GM19324 (cell line): Measurements from ENCODE around the gene RCOR3.
"Not testable (repeated sequence)": the region's sequence is repeated elsewhere in the genome, so short reads cannot be mapped to it uniquely, and the experiment has no call there.

Experiments
- ATAC-seq: cut with Tn5 transposase; IDR thresholded peaks from one replicate; pipeline ENCODE4 v1.9.1; 2021; ENCODE audit warnings: mild to moderate bottlenecking, moderate library complexity; ENCODE audit not compliant: unreplicated experiment, low FRiP score

Gene RCOR3

DNA sequence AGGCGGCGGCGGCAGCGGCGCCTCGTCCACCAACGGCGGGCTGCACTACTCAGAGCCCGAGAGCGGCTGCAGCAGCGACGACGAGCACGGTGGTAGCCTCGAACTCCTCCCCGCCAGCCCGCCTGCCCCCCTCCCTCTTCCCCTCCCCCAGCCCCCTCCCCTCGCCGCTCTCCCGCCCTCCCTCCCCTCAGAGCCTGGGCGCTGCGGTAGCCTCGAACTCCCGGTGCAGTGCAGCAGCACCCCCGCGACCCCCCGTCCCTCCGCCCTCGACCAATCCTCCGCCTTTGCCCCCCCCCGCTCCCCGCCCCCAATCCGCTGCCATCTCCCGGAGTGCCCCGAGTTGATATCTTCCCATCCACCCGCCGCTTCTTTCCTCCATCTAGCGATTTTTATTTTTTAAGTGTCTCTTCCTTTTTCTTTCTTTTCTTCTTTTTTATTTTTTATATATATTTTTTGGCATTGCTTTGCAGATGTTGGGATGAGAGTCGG lies 516 bp downstream of the RCOR3 start:
- ATAC-seq = peak; percentile 18

DNA sequence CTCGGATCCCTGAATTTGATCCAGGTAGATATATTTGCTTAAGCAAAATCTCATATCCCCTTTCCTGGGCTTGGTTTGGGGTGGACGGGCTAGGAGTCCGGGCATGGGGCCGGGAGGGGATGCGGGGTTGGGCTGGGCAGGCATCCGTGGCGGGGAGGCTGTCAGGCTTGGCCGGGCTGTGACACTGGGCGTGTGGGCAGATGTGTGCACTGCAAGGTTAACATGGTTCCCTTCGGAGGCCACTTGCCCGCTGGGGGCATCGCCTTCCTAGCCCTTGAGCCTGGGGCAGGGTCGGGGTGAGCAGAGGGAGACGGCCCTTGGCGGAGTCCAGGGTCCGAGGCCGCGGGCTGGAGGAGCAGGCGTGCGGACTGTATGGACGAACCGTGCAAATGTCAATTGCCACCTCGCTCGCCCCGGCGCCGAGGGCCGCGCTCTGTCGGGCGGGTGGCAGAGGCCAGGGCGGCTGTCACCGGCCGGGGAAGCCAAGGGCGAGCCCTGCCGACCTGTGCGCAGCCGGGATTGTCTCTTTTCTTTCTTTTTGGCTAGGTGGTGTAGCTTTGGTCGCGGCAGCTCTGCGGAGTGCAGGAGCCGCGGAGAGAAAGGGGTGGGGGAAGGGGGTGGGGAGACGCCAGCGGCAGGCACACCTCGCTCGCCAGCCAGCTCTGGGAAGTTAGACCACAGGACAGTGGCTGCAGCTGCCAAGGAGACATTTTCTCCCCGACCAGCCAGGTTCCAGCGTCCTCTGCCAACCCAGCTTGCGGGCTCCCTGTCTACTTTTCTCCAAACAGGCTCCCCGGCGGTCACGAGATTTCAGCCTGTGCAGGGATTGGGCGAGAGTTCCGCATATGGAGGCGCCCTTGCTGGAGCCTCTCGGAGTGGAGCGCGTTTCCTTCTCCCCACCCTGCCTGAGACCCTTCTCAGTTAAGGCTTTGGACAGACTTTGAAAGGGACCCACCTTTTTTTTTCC lies 1.3 kb downstream of the RCOR3 start:
- peak; percentile 35 for ATAC-seq

- no peak for ATAC-seq
Measured at GRCh38 chr1:211261229-211261628, 2.1 kb downstream of the RCOR3 start.

DNA sequence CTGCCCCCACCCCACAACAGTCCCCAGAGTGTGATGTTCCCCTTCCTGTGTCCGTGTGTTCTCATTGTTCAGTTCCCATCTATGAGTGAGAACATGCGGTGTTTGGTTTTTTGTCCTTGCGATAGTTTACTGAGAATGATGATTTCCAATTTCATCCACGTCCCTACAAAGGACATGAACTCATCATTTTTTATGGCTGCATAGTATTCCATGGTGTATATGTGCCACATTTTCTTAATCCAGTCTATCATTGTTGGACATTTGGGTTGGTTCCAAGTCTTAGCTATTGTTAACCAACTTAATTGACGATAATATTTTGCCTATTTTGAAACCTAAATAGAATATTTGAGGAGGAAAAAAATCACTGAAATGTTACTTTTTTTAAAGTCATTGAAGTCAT lies 3.9 kb downstream of the RCOR3 start:
- ATAC-seq = not testable (repeated sequence)

DNA sequence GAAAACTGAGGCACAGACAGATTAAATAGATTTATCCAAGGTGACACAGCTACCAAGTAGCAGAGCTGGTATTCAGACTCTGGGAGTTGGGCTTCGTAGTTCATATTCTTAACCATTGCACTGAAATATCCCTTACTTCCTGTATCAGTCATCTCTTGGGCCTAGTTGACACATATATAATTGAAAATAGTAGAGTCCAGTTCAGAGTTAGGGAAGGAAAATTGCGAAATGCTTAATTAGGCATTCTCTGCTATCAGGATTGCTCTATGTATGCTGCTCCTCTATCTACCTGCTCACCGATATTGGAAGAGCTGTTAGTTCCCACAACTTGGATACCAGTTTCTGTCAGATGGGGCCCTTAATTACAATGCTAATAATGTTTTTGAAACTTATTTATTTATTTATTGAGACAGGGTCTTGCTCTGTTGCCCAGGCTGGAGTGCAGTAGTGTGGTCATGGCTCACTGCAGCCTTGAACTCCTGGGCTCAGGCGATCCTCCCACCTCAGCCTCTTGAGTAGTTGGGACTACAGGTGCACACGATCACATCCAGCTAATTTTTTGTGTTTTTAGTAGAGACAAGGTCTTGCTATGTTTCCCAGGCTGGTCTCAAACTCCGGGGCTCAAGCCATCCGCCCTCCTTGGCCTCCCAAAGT lies 8.2 kb downstream of the RCOR3 start:
- ATAC-seq = no peak

GRCh38 chr1:211279340-211279739 lies 20.2 kb downstream of the RCOR3 start:
- ATAC-seq = no peak

DNA sequence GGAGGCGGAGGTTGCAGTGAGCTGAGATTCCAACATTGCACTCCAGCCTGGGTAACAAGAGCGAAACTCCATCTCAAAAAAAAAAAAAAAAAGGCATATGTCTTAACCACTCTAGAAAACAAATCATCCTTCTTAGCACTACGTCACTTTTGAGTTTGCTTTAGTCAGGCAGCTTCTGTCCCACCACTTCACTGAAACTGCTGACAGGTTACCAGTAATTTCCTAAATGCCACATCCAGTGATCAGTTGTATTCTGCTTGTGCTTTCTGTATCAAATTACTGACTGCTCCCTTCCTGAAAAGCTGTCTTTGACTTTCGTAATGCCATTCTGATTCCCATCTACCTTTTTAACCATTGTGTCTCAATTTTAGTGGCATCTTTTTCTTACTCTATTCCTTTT lies 21.7 kb downstream of the RCOR3 start:
- ATAC-seq = no peak

DNA sequence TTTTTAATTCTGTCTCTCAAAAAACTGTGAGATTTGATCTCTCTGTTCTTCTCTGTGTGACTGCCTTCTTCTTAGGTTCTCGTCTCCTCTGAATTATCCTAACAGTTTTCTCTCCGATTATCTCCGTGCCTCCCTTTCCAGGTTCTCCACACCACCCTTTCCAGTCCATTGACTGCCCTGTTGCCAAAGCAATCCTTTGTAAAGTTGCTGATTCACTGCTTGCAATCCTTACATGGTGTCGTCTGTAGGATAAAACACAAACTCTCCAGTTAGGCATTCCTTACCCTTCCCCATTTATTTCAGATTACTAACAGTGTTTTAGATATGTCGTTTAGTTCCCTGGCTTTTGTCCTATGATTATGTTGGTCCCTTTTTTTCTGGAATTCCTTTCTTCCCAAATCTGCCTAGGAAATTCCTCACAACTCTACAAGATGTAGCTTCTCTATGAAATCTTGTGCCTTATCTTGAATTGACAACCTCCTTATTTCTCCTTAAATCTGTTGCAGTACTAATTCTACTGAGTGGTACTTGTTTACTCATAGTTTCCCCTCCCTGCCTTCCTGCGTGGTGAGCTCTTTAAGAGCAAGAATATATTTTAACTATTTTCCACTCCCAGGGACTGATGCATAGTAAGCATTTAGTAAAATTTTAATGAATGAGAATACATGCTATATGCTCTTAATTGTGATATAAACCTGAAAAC lies 22.3 kb downstream of the RCOR3 start:
- ATAC-seq = no peak

- no peak for ATAC-seq
Measured at GRCh38 chr1:211282023-211282373, 22.8 kb downstream of the RCOR3 start.

GRCh38 chr1:211285196-211285595 lies 26.0 kb downstream of the RCOR3 start:
- ATAC-seq = no peak

DNA sequence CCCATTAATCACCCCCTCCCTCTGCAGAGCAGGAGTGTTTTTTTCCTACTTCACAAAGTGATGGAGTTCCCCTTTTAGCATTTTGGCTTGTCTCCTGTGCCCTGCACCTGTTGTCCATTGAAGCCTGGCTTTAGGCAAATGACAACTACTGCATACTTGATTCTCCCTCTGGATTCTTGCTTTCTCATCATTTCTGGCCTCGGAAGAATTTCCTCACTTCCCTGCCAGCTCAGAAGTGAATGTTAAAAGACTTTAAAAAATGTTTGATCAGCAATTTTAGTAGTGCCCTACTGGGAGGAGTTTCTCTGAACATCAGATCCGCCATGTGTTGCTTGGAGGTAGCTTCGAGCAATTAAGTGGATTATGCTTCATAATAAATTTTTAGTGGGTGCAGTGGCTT lies 28.1 kb downstream of the RCOR3 start:
- ATAC-seq = no peak

DNA sequence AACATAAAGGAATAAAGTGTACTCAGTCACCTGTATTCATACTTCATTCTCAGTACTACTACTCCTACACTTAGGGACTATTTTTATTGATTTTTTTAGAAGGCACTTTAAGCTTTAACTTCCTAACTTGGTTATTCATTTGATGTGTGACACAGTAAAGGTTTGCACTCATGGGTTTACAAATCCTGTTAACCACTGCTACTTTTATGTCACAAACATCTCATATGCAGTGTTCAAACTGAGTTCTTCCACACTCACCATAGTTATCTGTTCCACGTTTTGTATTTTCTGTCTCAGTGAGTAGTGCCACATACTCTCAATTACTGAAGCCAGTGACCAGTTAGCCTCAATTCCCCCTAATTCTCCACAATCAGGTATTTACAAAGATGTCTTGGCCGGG lies 33.2 kb downstream of the RCOR3 start:
- ATAC-seq = no peak

DNA sequence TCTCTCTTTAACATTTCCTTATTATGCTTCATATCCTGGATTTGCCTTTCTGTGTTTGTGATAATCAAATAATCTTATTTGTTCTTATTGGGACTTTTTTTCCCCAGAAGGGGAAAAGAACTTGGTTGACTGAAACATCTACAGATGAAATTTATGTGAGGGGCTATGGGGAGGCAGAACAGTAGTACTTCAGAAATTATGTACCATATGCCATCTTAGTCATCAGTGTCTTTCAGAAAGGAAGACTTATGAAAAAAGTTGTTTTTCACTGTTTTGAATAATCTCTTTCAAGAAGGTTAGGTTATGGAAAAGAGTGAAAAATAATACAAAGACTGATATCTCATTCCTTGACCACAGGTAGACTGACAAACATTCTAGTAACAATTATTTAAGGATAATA lies 37.2 kb downstream of the RCOR3 start:
- ATAC-seq = no peak

GRCh38 chr1:211305044-211305443 lies 45.9 kb downstream of the RCOR3 start:
- peak; percentile 63 for ATAC-seq

DNA sequence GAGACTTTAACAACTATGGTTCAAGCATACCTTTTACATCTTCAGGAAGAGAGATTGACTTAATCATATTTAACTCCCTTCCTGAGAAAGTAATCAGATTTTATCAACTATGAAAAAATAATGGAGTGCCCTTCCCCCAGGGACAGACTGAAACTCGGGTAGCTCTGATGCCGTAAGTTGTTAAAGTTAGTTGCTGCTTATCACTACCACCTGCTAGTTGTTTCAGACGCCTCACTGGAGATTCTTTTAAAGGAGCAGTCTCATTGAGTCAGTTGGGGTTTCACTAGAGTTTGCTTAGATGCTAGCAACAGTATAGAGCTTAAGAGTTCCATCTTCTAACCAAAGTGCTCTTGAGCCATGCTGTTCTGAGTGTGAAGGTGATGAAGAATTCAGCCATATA lies 50.5 kb downstream of the RCOR3 start:
- ATAC-seq = no peak

- ATAC-seq = no peak
Measured at GRCh38 chr1:211313392-211313791, 54.2 kb downstream of the RCOR3 start.

DNA sequence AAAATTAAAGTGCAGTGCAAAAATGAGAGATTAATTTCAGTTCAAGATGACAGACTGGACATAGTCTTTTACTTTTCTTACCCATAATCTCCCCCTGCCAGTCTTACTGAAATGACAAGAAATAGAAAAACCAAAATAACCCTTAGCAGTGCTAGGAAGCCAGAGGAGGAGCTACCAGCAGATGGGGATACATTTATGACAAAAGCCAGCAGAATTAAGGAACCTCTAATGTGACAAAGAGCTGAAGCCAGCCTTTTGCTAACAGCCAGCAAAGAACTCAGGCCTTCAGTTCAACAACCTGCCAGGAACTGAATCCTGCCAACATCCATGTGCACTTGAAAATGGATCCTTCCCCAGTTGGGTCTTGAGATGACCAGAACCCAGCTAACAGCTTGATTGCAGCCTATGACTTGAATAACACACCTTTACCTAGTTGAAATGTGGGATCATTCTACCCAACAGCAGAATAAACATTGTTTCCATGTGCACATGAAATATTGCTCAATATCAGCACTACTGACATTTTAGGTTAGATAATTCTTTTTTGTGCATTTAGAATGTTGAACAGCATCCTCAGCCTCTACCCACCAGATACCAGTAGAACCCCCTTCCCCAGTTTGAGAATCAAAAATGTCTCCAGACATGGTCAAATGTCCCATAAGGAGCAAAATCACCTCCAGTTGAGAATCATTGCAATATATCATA lies 59.6 kb downstream of the RCOR3 start:
- ATAC-seq = no peak

DNA sequence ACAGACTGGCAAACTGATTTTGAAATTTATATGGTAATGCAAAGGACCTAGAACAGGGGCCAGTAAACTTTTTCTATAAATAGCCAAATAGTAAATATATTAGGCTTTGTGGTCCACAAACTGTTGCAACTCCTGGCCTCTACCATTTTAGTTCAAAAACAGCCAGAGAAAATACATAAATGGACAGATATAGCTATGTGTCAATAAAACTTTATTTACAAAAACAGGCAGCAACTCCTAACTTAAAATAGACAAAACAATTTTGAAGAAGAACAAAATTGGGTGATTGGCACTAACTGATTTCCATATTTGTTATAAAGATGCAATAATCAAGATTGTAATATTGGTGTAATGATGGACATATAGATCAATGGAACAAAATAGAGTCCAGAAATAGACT lies 60.7 kb downstream of the RCOR3 start:
- ATAC-seq = no peak

DNA sequence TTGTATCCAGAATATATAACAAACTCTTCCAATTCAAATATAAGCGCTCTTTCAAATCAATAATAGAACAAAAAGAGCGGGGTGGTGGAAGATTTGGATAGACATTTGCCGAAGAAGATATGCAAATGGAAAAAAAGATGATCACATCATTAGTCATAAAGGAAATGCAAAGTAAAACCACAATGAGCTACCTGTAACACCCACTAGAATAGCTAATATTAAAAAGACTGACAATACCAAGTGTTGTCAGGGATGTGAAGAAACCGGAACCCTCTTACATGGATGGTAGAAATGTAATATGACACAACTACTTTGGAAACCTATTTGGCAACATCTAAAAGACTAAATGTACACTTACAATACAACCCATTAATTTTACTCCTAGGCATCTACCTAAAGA lies 61.8 kb downstream of the RCOR3 start:
- no peak for ATAC-seq

DNA sequence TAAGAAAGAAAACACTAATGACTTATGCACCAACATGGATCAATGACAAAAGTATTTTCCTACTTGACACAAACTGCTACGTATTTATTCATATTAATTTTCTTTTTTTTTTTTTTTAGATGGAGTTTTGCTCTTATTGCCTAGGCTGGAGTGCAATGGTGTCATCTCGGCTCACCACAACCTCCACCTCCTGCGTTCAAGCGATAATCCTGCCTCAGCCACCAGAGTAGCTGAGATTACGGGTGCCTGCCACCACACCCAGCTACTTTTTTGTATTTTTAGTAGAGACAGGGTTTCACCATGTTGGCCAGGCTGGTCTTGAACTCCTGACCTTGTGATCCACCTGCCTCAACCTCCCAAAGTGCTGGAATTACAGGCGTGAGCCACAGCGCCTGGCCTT lies 62.5 kb downstream of the RCOR3 start:
- ATAC-seq = not testable (repeated sequence)
